Stomach (tissue), 4 donors: ENCODE measurements around the gene CETN3.

Experiments used
- EP300 ChIP-seq: sonication (generic); formaldehyde crosslinking; IDR thresholded peaks from one replicate; pipeline ENCODE4 v1.6.1; 2017; ENCODE audit warnings: antibody characterized with exemption
- POLR2A ChIP-seq, 4 donors: fragments of 450-650 bp; IDR thresholded peaks; one replicate each; pipeline ENCODE4 v1.6.1; 2016; ENCODE audit warnings: antibody characterized with exemption in 4 of 4, control low read depth in 2 of 4, mild to moderate bottlenecking in 1 of 4, moderate library complexity in 1 of 4
- POLR2AphosphoS5 ChIP-seq, 3 donors: sonication (generic); formaldehyde crosslinking; IDR thresholded peaks; one replicate each; pipeline ENCODE4 v1.6.1; 2016; ENCODE audit warnings: antibody characterized with exemption in 3 of 3
- TF ChIP-seq, protein P1 (sequence below), 7 experiments: fragments of 450-650 bp in 4 of 7; fragments of 200-600 bp in 3 of 7; sonication (generic) in 3 of 7; IDR thresholded peaks; one replicate each; pipeline ENCODE4 v1.5.1; 2016 to 2019; ENCODE audit warnings: antibody characterized with exemption in 7 of 7, control low read depth in 2 of 7, mild to moderate bottlenecking in 1 of 7

DNA sequence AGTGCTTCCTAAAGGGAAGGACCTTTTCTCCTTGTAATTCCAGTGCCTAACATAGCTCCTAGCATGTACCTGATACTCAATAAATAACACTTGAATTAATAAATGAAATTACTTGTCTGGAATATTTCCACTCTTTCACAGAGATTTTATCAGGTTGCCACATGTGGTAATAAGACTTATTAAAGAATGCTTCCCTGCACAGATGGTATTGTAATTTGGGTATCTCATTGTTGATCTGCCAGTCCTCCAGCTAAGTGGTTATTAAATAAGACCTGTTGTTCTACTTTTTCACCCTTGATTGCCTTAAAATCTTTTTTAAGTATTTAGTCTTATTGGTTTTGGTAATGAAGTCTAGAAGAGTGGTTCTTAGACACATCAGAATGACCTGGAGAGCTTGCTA is 28.1 kb upstream of the CETN3 start:
- TF ChIP-seq, protein P1, sequence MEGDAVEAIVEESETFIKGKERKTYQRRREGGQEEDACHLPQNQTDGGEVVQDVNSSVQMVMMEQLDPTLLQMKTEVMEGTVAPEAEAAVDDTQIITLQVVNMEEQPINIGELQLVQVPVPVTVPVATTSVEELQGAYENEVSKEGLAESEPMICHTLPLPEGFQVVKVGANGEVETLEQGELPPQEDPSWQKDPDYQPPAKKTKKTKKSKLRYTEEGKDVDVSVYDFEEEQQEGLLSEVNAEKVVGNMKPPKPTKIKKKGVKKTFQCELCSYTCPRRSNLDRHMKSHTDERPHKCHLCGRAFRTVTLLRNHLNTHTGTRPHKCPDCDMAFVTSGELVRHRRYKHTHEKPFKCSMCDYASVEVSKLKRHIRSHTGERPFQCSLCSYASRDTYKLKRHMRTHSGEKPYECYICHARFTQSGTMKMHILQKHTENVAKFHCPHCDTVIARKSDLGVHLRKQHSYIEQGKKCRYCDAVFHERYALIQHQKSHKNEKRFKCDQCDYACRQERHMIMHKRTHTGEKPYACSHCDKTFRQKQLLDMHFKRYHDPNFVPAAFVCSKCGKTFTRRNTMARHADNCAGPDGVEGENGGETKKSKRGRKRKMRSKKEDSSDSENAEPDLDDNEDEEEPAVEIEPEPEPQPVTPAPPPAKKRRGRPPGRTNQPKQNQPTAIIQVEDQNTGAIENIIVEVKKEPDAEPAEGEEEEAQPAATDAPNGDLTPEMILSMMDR (IDR thresholded peaks at IDR 0.05): no peak
- TF ChIP-seq POLR2A (IDR thresholded peaks at IDR 0.05) (no peak), POLR2AphosphoS5 (IDR thresholded peaks at IDR 0.05) (no peak), EP300 (no peak)
